ENCODE data around the gene WDR64.

- TF ChIP-seq POLR2A (IDR thresholded peaks at IDR 0.05): no peak
- no peak for TF ChIP-seq CTCF (IDR thresholded peaks at IDR 0.05)
Measured at GRCh38 chr1:241607497-241607896, 44.6 kb upstream of the WDR64 start.

Measured in testis (tissue), 2 donors.